HG03469 (cell line): ENCODE measurements around the gene FIGLA.
"Not testable (repeated sequence)": the region's sequence is repeated elsewhere in the genome, so short reads cannot be mapped to it uniquely, and the experiment has no call there.

Experiments
- ATAC-seq: cut with Tn5 transposase; IDR thresholded peaks from one replicate; pipeline ENCODE4 v1.9.1; 2021; ENCODE audit warnings: mild to moderate bottlenecking, moderate library complexity, moderate number of reproducible peaks; ENCODE audit not compliant: unreplicated experiment

The FIGLA gene

GRCh38 chr2:70808983-70809958, 18.8 kb upstream of the FIGLA start:
- ATAC-seq, result no peak

- ATAC-seq, result no peak
Observed at GRCh38 chr2:70807828-70808118, 17.3 kb upstream of the FIGLA start.

GRCh38 chr2:70807102-70807827, 16.8 kb upstream of the FIGLA start:
- ATAC-seq, result no peak

- ATAC-seq, result no peak
Observed at GRCh38 chr2:70806620-70807019, 16.2 kb upstream of the FIGLA start.

- ATAC-seq, result no peak
Observed at GRCh38 chr2:70806013-70806412, 15.6 kb upstream of the FIGLA start.

GRCh38 chr2:70801607-70802263, 11.3 kb upstream of the FIGLA start:
- no peak for ATAC-seq

GRCh38 chr2:70799706-70800105, 9.3 kb upstream of the FIGLA start:
- ATAC-seq, result no peak

- ATAC-seq, result not testable (repeated sequence)
Observed at GRCh38 chr2:70797996-70798395, 7.6 kb upstream of the FIGLA start.

GRCh38 chr2:70797506-70797905, 7.1 kb upstream of the FIGLA start:
- no peak for ATAC-seq

- ATAC-seq, result no peak
Observed at GRCh38 chr2:70796262-70796661, 5.8 kb upstream of the FIGLA start.

GRCh38 chr2:70795164-70795995, 4.9 kb upstream of the FIGLA start:
- ATAC-seq, result no peak

GRCh38 chr2:70793450-70793849, 3.0 kb upstream of the FIGLA start:
- no peak for ATAC-seq

GRCh38 chr2:70789304-70790135, 923 bp downstream of the FIGLA start:
- no peak for ATAC-seq

- no peak for ATAC-seq
Observed at GRCh38 chr2:70785137-70785911, 5.1 kb downstream of the FIGLA start.

- ATAC-seq, result no peak
Observed at GRCh38 chr2:70784320-70784719, 6.1 kb downstream of the FIGLA start.

GRCh38 chr2:70779911-70780545, 10.4 kb downstream of the FIGLA start:
- ATAC-seq, result no peak

GRCh38 chr2:70779491-70779890, 11.0 kb downstream of the FIGLA start:
- ATAC-seq, result no peak

GRCh38 chr2:70778676-70779075, 11.8 kb downstream of the FIGLA start:
- no peak for ATAC-seq

- no peak for ATAC-seq
Observed at GRCh38 chr2:70777450-70777849, 13.0 kb downstream of the FIGLA start.
